ENCODE results near the gene SAPCD1.

DNA sequence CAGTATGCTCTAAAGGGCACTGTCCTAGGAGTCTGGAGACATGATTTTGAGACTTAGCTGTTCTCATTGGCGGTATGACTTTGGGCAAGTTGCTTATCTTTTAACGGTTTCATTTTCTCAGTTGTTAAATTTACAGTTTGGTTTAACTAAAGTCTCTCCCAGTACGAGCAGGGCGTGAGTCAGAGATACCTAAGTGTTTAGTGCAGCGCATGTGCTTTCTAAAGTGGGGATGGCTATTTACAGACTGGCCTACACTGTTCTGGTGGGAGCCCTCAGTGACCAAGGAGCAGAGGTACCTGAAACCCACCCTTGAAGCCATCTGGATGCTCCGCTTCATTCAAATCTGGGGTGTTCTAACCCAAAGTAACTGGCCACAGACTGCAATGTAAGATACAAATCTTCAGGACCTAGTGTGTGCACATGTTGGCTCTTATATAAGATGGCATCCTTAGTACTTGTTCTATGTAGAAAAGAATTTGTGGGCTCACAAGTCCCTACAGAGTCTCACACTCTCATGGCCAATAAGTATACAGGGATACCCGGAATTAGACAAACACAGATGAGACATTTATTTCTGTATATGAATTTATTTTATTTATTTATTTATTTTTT lies 11.9 kb upstream of the SAPCD1 start:
- TF ChIP-seq GATA2 (CRISPR knock-in tag; IDR thresholded peaks at IDR 0.05), result no peak
- TF ChIP-seq, protein P1, sequence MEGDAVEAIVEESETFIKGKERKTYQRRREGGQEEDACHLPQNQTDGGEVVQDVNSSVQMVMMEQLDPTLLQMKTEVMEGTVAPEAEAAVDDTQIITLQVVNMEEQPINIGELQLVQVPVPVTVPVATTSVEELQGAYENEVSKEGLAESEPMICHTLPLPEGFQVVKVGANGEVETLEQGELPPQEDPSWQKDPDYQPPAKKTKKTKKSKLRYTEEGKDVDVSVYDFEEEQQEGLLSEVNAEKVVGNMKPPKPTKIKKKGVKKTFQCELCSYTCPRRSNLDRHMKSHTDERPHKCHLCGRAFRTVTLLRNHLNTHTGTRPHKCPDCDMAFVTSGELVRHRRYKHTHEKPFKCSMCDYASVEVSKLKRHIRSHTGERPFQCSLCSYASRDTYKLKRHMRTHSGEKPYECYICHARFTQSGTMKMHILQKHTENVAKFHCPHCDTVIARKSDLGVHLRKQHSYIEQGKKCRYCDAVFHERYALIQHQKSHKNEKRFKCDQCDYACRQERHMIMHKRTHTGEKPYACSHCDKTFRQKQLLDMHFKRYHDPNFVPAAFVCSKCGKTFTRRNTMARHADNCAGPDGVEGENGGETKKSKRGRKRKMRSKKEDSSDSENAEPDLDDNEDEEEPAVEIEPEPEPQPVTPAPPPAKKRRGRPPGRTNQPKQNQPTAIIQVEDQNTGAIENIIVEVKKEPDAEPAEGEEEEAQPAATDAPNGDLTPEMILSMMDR (IDR thresholded peaks at IDR 0.05), result no peak
- no peak for TF ChIP-seq YY1 (IDR thresholded peaks at IDR 0.05; ENCODE audit: low read depth)
- TF ChIP-seq, protein P2, sequence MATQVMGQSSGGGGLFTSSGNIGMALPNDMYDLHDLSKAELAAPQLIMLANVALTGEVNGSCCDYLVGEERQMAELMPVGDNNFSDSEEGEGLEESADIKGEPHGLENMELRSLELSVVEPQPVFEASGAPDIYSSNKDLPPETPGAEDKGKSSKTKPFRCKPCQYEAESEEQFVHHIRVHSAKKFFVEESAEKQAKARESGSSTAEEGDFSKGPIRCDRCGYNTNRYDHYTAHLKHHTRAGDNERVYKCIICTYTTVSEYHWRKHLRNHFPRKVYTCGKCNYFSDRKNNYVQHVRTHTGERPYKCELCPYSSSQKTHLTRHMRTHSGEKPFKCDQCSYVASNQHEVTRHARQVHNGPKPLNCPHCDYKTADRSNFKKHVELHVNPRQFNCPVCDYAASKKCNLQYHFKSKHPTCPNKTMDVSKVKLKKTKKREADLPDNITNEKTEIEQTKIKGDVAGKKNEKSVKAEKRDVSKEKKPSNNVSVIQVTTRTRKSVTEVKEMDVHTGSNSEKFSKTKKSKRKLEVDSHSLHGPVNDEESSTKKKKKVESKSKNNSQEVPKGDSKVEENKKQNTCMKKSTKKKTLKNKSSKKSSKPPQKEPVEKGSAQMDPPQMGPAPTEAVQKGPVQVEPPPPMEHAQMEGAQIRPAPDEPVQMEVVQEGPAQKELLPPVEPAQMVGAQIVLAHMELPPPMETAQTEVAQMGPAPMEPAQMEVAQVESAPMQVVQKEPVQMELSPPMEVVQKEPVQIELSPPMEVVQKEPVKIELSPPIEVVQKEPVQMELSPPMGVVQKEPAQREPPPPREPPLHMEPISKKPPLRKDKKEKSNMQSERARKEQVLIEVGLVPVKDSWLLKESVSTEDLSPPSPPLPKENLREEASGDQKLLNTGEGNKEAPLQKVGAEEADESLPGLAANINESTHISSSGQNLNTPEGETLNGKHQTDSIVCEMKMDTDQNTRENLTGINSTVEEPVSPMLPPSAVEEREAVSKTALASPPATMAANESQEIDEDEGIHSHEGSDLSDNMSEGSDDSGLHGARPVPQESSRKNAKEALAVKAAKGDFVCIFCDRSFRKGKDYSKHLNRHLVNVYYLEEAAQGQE (IDR thresholded peaks at IDR 0.05; ENCODE audit: low read depth, low read length), result no peak
- no peak for TF ChIP-seq GABPA (IDR thresholded peaks at IDR 0.05; ENCODE audit: low read depth)
- no peak for TF ChIP-seq MEF2A (IDR thresholded peaks at IDR 0.05; ENCODE audit: borderline replicate concordance, low read depth)
- TF ChIP-seq, protein P3, sequence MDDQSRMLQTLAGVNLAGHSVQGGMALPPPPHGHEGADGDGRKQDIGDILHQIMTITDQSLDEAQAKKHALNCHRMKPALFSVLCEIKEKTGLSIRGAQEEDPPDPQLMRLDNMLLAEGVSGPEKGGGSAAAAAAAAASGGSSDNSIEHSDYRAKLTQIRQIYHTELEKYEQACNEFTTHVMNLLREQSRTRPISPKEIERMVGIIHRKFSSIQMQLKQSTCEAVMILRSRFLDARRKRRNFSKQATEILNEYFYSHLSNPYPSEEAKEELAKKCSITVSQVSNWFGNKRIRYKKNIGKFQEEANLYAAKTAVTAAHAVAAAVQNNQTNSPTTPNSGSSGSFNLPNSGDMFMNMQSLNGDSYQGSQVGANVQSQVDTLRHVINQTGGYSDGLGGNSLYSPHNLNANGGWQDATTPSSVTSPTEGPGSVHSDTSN (IDR thresholded peaks at IDR 0.05), result no peak
- TF ChIP-seq CHD2 (IDR thresholded peaks at IDR 0.05; ENCODE audit: low read length, partially characterized antibody), result no peak
- TF ChIP-seq SIN3A (IDR thresholded peaks at IDR 0.05; ENCODE audit: borderline replicate concordance, low read depth, low read length), result no peak
- TF ChIP-seq, protein P4, sequence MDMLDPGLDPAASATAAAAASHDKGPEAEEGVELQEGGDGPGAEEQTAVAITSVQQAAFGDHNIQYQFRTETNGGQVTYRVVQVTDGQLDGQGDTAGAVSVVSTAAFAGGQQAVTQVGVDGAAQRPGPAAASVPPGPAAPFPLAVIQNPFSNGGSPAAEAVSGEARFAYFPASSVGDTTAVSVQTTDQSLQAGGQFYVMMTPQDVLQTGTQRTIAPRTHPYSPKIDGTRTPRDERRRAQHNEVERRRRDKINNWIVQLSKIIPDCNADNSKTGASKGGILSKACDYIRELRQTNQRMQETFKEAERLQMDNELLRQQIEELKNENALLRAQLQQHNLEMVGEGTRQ (IDR thresholded peaks at IDR 0.05; ENCODE audit: borderline replicate concordance, low read depth, low read length), result no peak
- no peak for TF ChIP-seq RAD21 (IDR thresholded peaks at IDR 0.05; ENCODE audit: low read length)
- TF ChIP-seq POLR2AphosphoS5 (IDR thresholded peaks at IDR 0.05; ENCODE audit: low read depth, low read length), result no peak
- no peak for TF ChIP-seq TAF1 (IDR thresholded peaks at IDR 0.05; ENCODE audit: borderline replicate concordance, low read depth, low read length)
